ENCODE results near the gene CDH2.

CDH2 gene

GRCh38 chr18:28045880-28046279 lies 131.1 kb downstream of the CDH2 start:
- no peak for DNase-seq
- H2AK5ac ChIP-seq (ENCODE audit: low read length): no peak overlapping the region
- no CpG with 5 or more reads among the region's 3 CpGs for WGBS (ENCODE audit: extremely low coverage, insufficient coverage, insufficient read length)

GRCh38 chr18:28045176-28045810 lies 131.6 kb downstream of the CDH2 start:
- Histone ChIP-seq H2BK120ac (ENCODE audit: insufficient read depth, low read length, poor library complexity) (no peak overlapping the region), H3K9ac (ENCODE audit: low read length) (no peak overlapping the region), H3K4ac (ENCODE audit: low read depth, low read length) (no peak overlapping the region), H3K14ac (ENCODE audit: low read length) (no peak overlapping the region), H4K8ac (ENCODE audit: low read depth, low read length) (no peak overlapping the region), H2BK12ac (ENCODE audit: low read length) (no peak overlapping the region), H3K27me3 (ENCODE audit: insufficient read depth, low read length) (no peaks in the 10 kb centered on the region), H2AK5ac (ENCODE audit: low read length) (no peak overlapping the region), H3K9me3 (ENCODE audit: insufficient read depth, low read depth, low read length) (no peaks in the 10 kb centered on the region), H3K4me2 (ENCODE audit: low read length) (no peak overlapping the region), H3K18ac (ENCODE audit: low read length) (no peak overlapping the region), H3K4me3 (ENCODE audit: low read depth, low read length) (no peak overlapping the region), H4K91ac (ENCODE audit: low read depth, low read length) (no peak overlapping the region), H2AFZ (ENCODE audit: insufficient read depth, low read length, poor library complexity) (no peak overlapping the region), H3K79me2 (ENCODE audit: control insufficient read depth, insufficient read depth, low read length, poor library complexity) (no peaks in the 10 kb centered on the region), H3K4me1 (ENCODE audit: control insufficient read depth in 1 of 2, insufficient read depth in 2 of 2, low read length in 2 of 2) (no peaks in the 10 kb centered on the region), H3K23ac (ENCODE audit: low read length) (no peak overlapping the region), H3K36me3 (ENCODE audit: control insufficient read depth in 1 of 2, insufficient read depth in 2 of 2, low read length in 2 of 2) (no peaks in the 10 kb centered on the region), H2BK5ac (ENCODE audit: low read depth, low read length, poor library complexity) (no peak overlapping the region), H4K12ac (ENCODE audit: low read depth, low read length) (no peak overlapping the region), H3K79me1 (ENCODE audit: low read length) (no peaks in the 10 kb centered on the region), H3K27ac (ENCODE audit: low read depth, low read length) (no peak overlapping the region)
- DNase-seq: no peak
- no CpG with 5 or more reads among the region's 3 CpGs for WGBS (ENCODE audit: extremely low coverage, insufficient coverage, insufficient read length)

More at GRCh38 chr18:28045880-28046279, 131.1 kb downstream of the CDH2 start:
- Histone ChIP-seq H3K4me3 (ENCODE audit: low read depth, low read length) (no peak overlapping the region), H2BK12ac (ENCODE audit: low read length) (no peak overlapping the region), H3K79me1 (ENCODE audit: low read length) (no peaks in the 10 kb centered on the region), H3K27me3 (ENCODE audit: insufficient read depth, low read length) (no peaks in the 10 kb centered on the region), H2BK5ac (ENCODE audit: low read depth, low read length, poor library complexity) (no peak overlapping the region), H4K8ac (ENCODE audit: low read depth, low read length) (no peak overlapping the region), H4K91ac (ENCODE audit: low read depth, low read length) (no peak overlapping the region), H2AFZ (ENCODE audit: insufficient read depth, low read length, poor library complexity) (no peak overlapping the region), H3K4me1 (ENCODE audit: control insufficient read depth in 1 of 2, insufficient read depth in 2 of 2, low read length in 2 of 2) (no peaks in the 10 kb centered on the region), H2BK120ac (ENCODE audit: insufficient read depth, low read length, poor library complexity) (no peak overlapping the region), H3K14ac (ENCODE audit: low read length) (no peak overlapping the region), H4K12ac (ENCODE audit: low read depth, low read length) (no peak overlapping the region), H3K18ac (ENCODE audit: low read length) (no peak overlapping the region), H3K27ac (ENCODE audit: low read depth, low read length) (no peak overlapping the region), H3K9me3 (ENCODE audit: insufficient read depth, low read depth, low read length) (no peaks in the 10 kb centered on the region), H3K36me3 (ENCODE audit: control insufficient read depth in 1 of 2, insufficient read depth in 2 of 2, low read length in 2 of 2) (no peaks in the 10 kb centered on the region), H3K4ac (ENCODE audit: low read depth, low read length) (no peak overlapping the region), H3K79me2 (ENCODE audit: control insufficient read depth, insufficient read depth, low read length, poor library complexity) (no peaks in the 10 kb centered on the region), H3K23ac (ENCODE audit: low read length) (no peak overlapping the region), H3K9ac (ENCODE audit: low read length) (no peak overlapping the region), H3K4me2 (ENCODE audit: low read length) (no peak overlapping the region)

- no peak overlapping the region for H3K18ac ChIP-seq (ENCODE audit: low read length)
- no peak overlapping the region for H3K4ac ChIP-seq (ENCODE audit: low read depth, low read length)
- H2BK12ac ChIP-seq (ENCODE audit: low read length): no peak overlapping the region
- no CpG with 5 or more reads among the region's 4 CpGs for WGBS (ENCODE audit: extremely low coverage, insufficient coverage, insufficient read length)
- H3K36me3 ChIP-seq (ENCODE audit: control insufficient read depth in 1 of 2, insufficient read depth in 2 of 2, low read length in 2 of 2): no peaks in the 10 kb centered on the region
- no peaks in the 10 kb centered on the region for H3K9me3 ChIP-seq (ENCODE audit: insufficient read depth, low read depth, low read length)
- no peak overlapping the region for H3K4me2 ChIP-seq (ENCODE audit: low read length)
- H4K91ac ChIP-seq (ENCODE audit: low read depth, low read length): no peak overlapping the region
- no peak for DNase-seq
- no peak overlapping the region for H3K4me3 ChIP-seq (ENCODE audit: low read depth, low read length)
- H2BK120ac ChIP-seq (ENCODE audit: insufficient read depth, low read length, poor library complexity): no peak overlapping the region
- H2AK5ac ChIP-seq (ENCODE audit: low read length): no peak overlapping the region
- no peaks in the 10 kb centered on the region for H3K27me3 ChIP-seq (ENCODE audit: insufficient read depth, low read length)
- H3K23ac ChIP-seq (ENCODE audit: low read length): no peak overlapping the region
- H3K9ac ChIP-seq (ENCODE audit: low read length): no peak overlapping the region
- H2BK5ac ChIP-seq (ENCODE audit: low read depth, low read length, poor library complexity): no peak overlapping the region
- H3K27ac ChIP-seq (ENCODE audit: low read depth, low read length): no peak overlapping the region
- no peaks in the 10 kb centered on the region for H3K79me1 ChIP-seq (ENCODE audit: low read length)
- no peaks in the 10 kb centered on the region for H3K4me1 ChIP-seq (ENCODE audit: control insufficient read depth in 1 of 2, insufficient read depth in 2 of 2, low read length in 2 of 2)
- no peak overlapping the region for H2AFZ ChIP-seq (ENCODE audit: insufficient read depth, low read length, poor library complexity)
- H4K8ac ChIP-seq (ENCODE audit: low read depth, low read length): no peak overlapping the region
- H3K14ac ChIP-seq (ENCODE audit: low read length): no peak overlapping the region
- no peaks in the 10 kb centered on the region for H3K79me2 ChIP-seq (ENCODE audit: control insufficient read depth, insufficient read depth, low read length, poor library complexity)
- H4K12ac ChIP-seq (ENCODE audit: low read depth, low read length): no peak overlapping the region
Measured at GRCh38 chr18:28044036-28044435, 132.9 kb downstream of the CDH2 start.

- Histone ChIP-seq H2AK5ac (ENCODE audit: low read length) (no peak overlapping the region), H4K8ac (ENCODE audit: low read depth, low read length) (no peak overlapping the region), H3K4me1 (ENCODE audit: control insufficient read depth in 1 of 2, insufficient read depth in 2 of 2, low read length in 2 of 2) (no peaks in the 10 kb centered on the region), H2BK12ac (ENCODE audit: low read length) (no peak overlapping the region), H3K18ac (ENCODE audit: low read length) (no peak overlapping the region), H3K9me3 (ENCODE audit: insufficient read depth, low read depth, low read length) (no peaks in the 10 kb centered on the region), H3K79me1 (ENCODE audit: low read length) (no peaks in the 10 kb centered on the region), H3K9ac (ENCODE audit: low read length) (no peak overlapping the region), H3K27ac (ENCODE audit: low read depth, low read length) (no peak overlapping the region), H3K36me3 (ENCODE audit: control insufficient read depth in 1 of 2, insufficient read depth in 2 of 2, low read length in 2 of 2) (no peaks in the 10 kb centered on the region), H4K12ac (ENCODE audit: low read depth, low read length) (no peak overlapping the region), H2BK120ac (ENCODE audit: insufficient read depth, low read length, poor library complexity) (no peak overlapping the region), H3K4ac (ENCODE audit: low read depth, low read length) (no peak overlapping the region), H3K14ac (ENCODE audit: low read length) (no peak overlapping the region), H3K27me3 (ENCODE audit: insufficient read depth, low read length) (no peaks in the 10 kb centered on the region), H2AFZ (ENCODE audit: insufficient read depth, low read length, poor library complexity) (no peak overlapping the region), H2BK5ac (ENCODE audit: low read depth, low read length, poor library complexity) (no peak overlapping the region), H3K79me2 (ENCODE audit: control insufficient read depth, insufficient read depth, low read length, poor library complexity) (no peaks in the 10 kb centered on the region), H4K91ac (ENCODE audit: low read depth, low read length) (no peak overlapping the region), H3K4me3 (ENCODE audit: low read depth, low read length) (no peak overlapping the region), H3K4me2 (ENCODE audit: low read length) (no peak overlapping the region), H3K23ac (ENCODE audit: low read length) (no peak overlapping the region)
- WGBS (ENCODE audit: extremely low coverage, insufficient coverage, insufficient read length): no CpG with 5 or more reads among the region's 3 CpGs
- DNase-seq: no peak
Measured at GRCh38 chr18:28043631-28044030, 133.3 kb downstream of the CDH2 start.

Data from trophoblast cell (in vitro differentiated cells and primary cell).